HEK293 (cell line): ENCODE measurements around the gene CHI3L2.

Experiments
- CTCF ChIA-PET: fragments of 350-600 bp; formaldehyde crosslinking; extraction: SDS; loops from one replicate; lab custom pipeline; 2021; ENCODE audit warnings: antibody characterized with exemption; lab: Yijun Ruan, JAX
- POLR2A ChIA-PET: fragments of 300-600 bp; formaldehyde crosslinking; extraction: SDS; loops from one replicate; lab custom pipeline; 2020; ENCODE audit warnings: antibody characterized with exemption, inconsistent platforms; lab: Yijun Ruan, JAX
- H3K27ac ChIP-seq: fragments of 200-500 bp; sonication (Bioruptor generic); 2 replicates; pipeline ENCODE4 v1.5.1; 2014; ENCODE audit warnings: low read depth, low read length, control low read depth, inconsistent platforms; ENCODE audit errors: extremely low read depth
- H3K36me3 ChIP-seq, 2 experiments: fragments of 200-500 bp in 1 of 2; sonication (Bioruptor generic) in 1 of 2; 1 replicate in 1 of 2; 2 replicates in 1 of 2; pipeline ENCODE4 v1.5.1; 2014 to 2017; ENCODE audit warnings: inconsistent platforms in 2 of 2, low read length in 2 of 2; ENCODE audit not compliant: control insufficient read depth in 2 of 2, insufficient read depth in 1 of 2
- H3K4me1 ChIP-seq: fragments of 200-500 bp; sonication (Bioruptor generic); 2 replicates; pipeline ENCODE4 v1.5.1; 2014; ENCODE audit warnings: mild to moderate bottlenecking, low read length, inconsistent platforms; ENCODE audit not compliant: control insufficient read depth, insufficient read depth
- H3K4me3 ChIP-seq: 2 replicates; pipeline ENCODE4 v1.5.1; 2011; ENCODE audit warnings: low read depth, mild to moderate bottlenecking, control low read depth, low read length, moderate library complexity
- H3K9me3 ChIP-seq: fragments of 200-500 bp; sonication (Bioruptor generic); 2 replicates; pipeline ENCODE4 v1.5.1; 2014; ENCODE audit warnings: low read depth, low read length, inconsistent platforms; ENCODE audit not compliant: control insufficient read depth, insufficient read depth
- FEZF1 ChIP-seq: fragments of 450-650 bp; formaldehyde crosslinking; IDR thresholded peaks from 2 replicates; pipeline ENCODE4 v1.5.1; 2016; ENCODE audit warnings: missing biosample characterization, missing genetic modification characterization
- OVOL3 ChIP-seq: fragments of 450-650 bp; formaldehyde crosslinking; IDR thresholded peaks from 2 replicates; pipeline ENCODE4 v1.5.1; 2016; ENCODE audit warnings: missing biosample characterization, missing genetic modification characterization
- REST ChIP-seq: fragments of 450-650 bp; formaldehyde crosslinking; IDR thresholded peaks from 2 replicates; pipeline ENCODE4 v1.5.1; 2016; ENCODE audit warnings: missing biosample characterization, missing genetic modification characterization
- SP3 ChIP-seq: fragments of 450-650 bp; formaldehyde crosslinking; IDR thresholded peaks from 2 replicates; pipeline ENCODE4 v1.5.1; 2016; ENCODE audit warnings: missing biosample characterization, missing genetic modification characterization
- ZBTB1 ChIP-seq: fragments of 450-650 bp; formaldehyde crosslinking; IDR thresholded peaks from 2 replicates; pipeline ENCODE4 v1.5.1; 2016; ENCODE audit warnings: missing biosample characterization, missing genetic modification characterization
- ZBTB17 ChIP-seq: fragments of 450-650 bp; formaldehyde crosslinking; IDR thresholded peaks from 2 replicates; pipeline ENCODE4 v1.5.1; 2016; ENCODE audit warnings: missing biosample characterization, missing genetic modification characterization
- ZBTB48 ChIP-seq: fragments of 450-650 bp; formaldehyde crosslinking; IDR thresholded peaks from 2 replicates; pipeline ENCODE4 v1.5.1; 2016; ENCODE audit warnings: missing biosample characterization, missing genetic modification characterization
- ZBTB7A ChIP-seq: fragments of 450-650 bp; formaldehyde crosslinking; IDR thresholded peaks from 2 replicates; pipeline ENCODE4 v1.5.1; 2016; ENCODE audit warnings: low read depth, missing biosample characterization, missing genetic modification characterization
- ZFHX2 ChIP-seq: fragments of 450-650 bp; formaldehyde crosslinking; conservative IDR thresholded peaks from 2 replicates; pipeline ENCODE4 v1.5.1; 2016; ENCODE audit warnings: missing biosample characterization, missing genetic modification characterization
- ZFP41 ChIP-seq: fragments of 450-650 bp; formaldehyde crosslinking; IDR thresholded peaks from 2 replicates; pipeline ENCODE4 v1.5.1; 2016; ENCODE audit warnings: missing biosample characterization, missing genetic modification characterization, borderline replicate concordance
- ZNF184 ChIP-seq: fragments of 450-650 bp; IDR thresholded peaks from 2 replicates; pipeline ENCODE4 v1.5.1; 2018; ENCODE audit warnings: missing biosample characterization, mild to moderate bottlenecking, missing genetic modification characterization
- ZNF223 ChIP-seq: fragments of 450-650 bp; formaldehyde crosslinking; IDR thresholded peaks from 2 replicates; pipeline ENCODE4 v1.5.1; 2016; ENCODE audit warnings: missing biosample characterization, missing genetic modification characterization
- ZNF280C ChIP-seq: fragments of 450-650 bp; formaldehyde crosslinking; IDR thresholded peaks from 2 replicates; pipeline ENCODE4 v1.5.1; 2016; ENCODE audit warnings: missing biosample characterization, missing genetic modification characterization
- ZNF302 ChIP-seq: fragments of 450-650 bp; formaldehyde crosslinking; IDR thresholded peaks from 2 replicates; pipeline ENCODE4 v1.5.1; 2016; ENCODE audit warnings: missing biosample characterization, missing genetic modification characterization, low read depth
- ZNF362 ChIP-seq: fragments of 450-650 bp; formaldehyde crosslinking; IDR thresholded peaks from 2 replicates; pipeline ENCODE4 v1.5.1; 2016; ENCODE audit warnings: missing biosample characterization, missing genetic modification characterization
- ZNF530 ChIP-seq: fragments of 450-650 bp; formaldehyde crosslinking; IDR thresholded peaks from 2 replicates; pipeline ENCODE4 v1.5.1; 2016; ENCODE audit warnings: low read depth, missing biosample characterization, missing genetic modification characterization
- ZNF544 ChIP-seq: fragments of 450-650 bp; formaldehyde crosslinking; IDR thresholded peaks from 2 replicates; pipeline ENCODE4 v1.5.0; 2017; ENCODE audit warnings: missing biosample characterization, missing genetic modification characterization
- ZNF561 ChIP-seq: fragments of 450-650 bp; IDR thresholded peaks from 2 replicates; pipeline ENCODE4 v1.5.1; 2018; ENCODE audit warnings: missing biosample characterization, missing genetic modification characterization, borderline replicate concordance
- ZNF600 ChIP-seq: fragments of 450-650 bp; formaldehyde crosslinking; IDR thresholded peaks from 2 replicates; pipeline ENCODE4 v1.5.1; 2016; ENCODE audit warnings: missing biosample characterization, missing genetic modification characterization
- ZNF610 ChIP-seq: fragments of 450-650 bp; formaldehyde crosslinking; IDR thresholded peaks from 2 replicates; pipeline ENCODE4 v1.5.1; 2016; ENCODE audit warnings: missing biosample characterization, missing genetic modification characterization, borderline replicate concordance
- ZNF664 ChIP-seq: fragments of 450-650 bp; formaldehyde crosslinking; IDR thresholded peaks from 2 replicates; pipeline ENCODE4 v1.5.1; 2016; ENCODE audit warnings: missing biosample characterization, missing genetic modification characterization
- ZNF768 ChIP-seq: fragments of 450-650 bp; formaldehyde crosslinking; IDR thresholded peaks from 2 replicates; pipeline ENCODE4 v1.5.1; 2018; ENCODE audit warnings: missing biosample characterization, mild to moderate bottlenecking, missing genetic modification characterization
- ZNF777 ChIP-seq: fragments of 450-650 bp; formaldehyde crosslinking; IDR thresholded peaks from 2 replicates; pipeline ENCODE4 v1.5.1; 2017; ENCODE audit warnings: missing biosample characterization, missing genetic modification characterization, borderline replicate concordance
- ZSCAN18 ChIP-seq: fragments of 450-650 bp; formaldehyde crosslinking; IDR thresholded peaks from 2 replicates; pipeline ENCODE4 v1.5.1; 2016; ENCODE audit warnings: missing biosample characterization, missing genetic modification characterization
- ZXDB ChIP-seq: fragments of 450-650 bp; formaldehyde crosslinking; IDR thresholded peaks from 2 replicates; pipeline ENCODE4 v1.5.1; 2016; ENCODE audit warnings: missing biosample characterization, missing genetic modification characterization

The CHI3L2 gene

GRCh38 chr1:111232134-111232533 is 4.6 kb downstream of the CHI3L2 start:
- TF ChIP-seq ZBTB48 (tag by site-specific recombination) (no peak), ZNF184 (tag by site-specific recombination) (no peak), ZNF777 (tag by site-specific recombination) (no peak), ZNF561 (tag by site-specific recombination) (no peak), ZXDB (tag by site-specific recombination) (no peak), ZNF530 (tag by site-specific recombination) (no peak), ZNF302 (tag by site-specific recombination) (no peak), ZFP41 (tag by site-specific recombination) (no peak), REST (tag by site-specific recombination) (no peak), ZBTB1 (tag by site-specific recombination) (no peak), ZBTB7A (no peak), ZNF223 (tag by site-specific recombination) (no peak)
- POLR2A ChIA-PET: no interaction called here
- no peaks in the 10 kb centered on the region for H3K4me1 ChIP-seq
- CTCF ChIA-PET: interaction anchor here (1.1 kb wide), 1 partner anchor 9 kb away, joined by 3 read pairs; no protein-coding TSS in a partner anchor
- no peaks in the 10 kb centered on the region for H3K36me3 ChIP-seq
- H3K27ac ChIP-seq: no peak overlapping the region
- H3K4me3 ChIP-seq: no peak overlapping the region
- no peaks in the 10 kb centered on the region for H3K9me3 ChIP-seq

- CTCF ChIA-PET: no interaction called here
- Histone ChIP-seq H3K4me3 (no peak overlapping the region), H3K4me1 (no peaks in the 10 kb centered on the region), H3K36me3 (no peaks in the 10 kb centered on the region), H3K9me3 (no peaks in the 10 kb centered on the region), H3K27ac (no peak overlapping the region)
- POLR2A ChIA-PET: no interaction called here
- TF ChIP-seq ZNF768 (tag by site-specific recombination): no peak
- no peak for TF ChIP-seq ZFHX2 (tag by site-specific recombination)
- TF ChIP-seq ZNF280C (tag by site-specific recombination): no peak
These were observed 6.7 kb downstream of the CHI3L2 start for GRCh38 chr1:111234258-111234657.

GRCh38 chr1:111234866-111235265 is 7.4 kb downstream of the CHI3L2 start:
- Histone ChIP-seq H3K27ac (no peak overlapping the region), H3K36me3 (no peaks in the 10 kb centered on the region), H3K4me3 (no peak overlapping the region), H3K4me1 (no peaks in the 10 kb centered on the region), H3K9me3 (no peaks in the 10 kb centered on the region)
- ChIA-PET POLR2A (no interaction called here), CTCF (interaction anchor here (0.9 kb wide), 1 partner anchor 165 kb away, joined by 3 read pairs; no protein-coding TSS in a partner anchor)
- no peak for TF ChIP-seq ZNF362 (tag by site-specific recombination)
- no peak for TF ChIP-seq ZNF664 (tag by site-specific recombination)
- no peak for TF ChIP-seq FEZF1
- TF ChIP-seq OVOL3 (tag by site-specific recombination): no peak
- TF ChIP-seq ZBTB17 (tag by site-specific recombination): no peak
- TF ChIP-seq ZSCAN18 (tag by site-specific recombination): no peak
- no peak for TF ChIP-seq ZNF610 (tag by site-specific recombination)
- no peak for TF ChIP-seq ZNF544 (tag by site-specific recombination)
- no peak for TF ChIP-seq SP3 (tag by site-specific recombination)
- TF ChIP-seq ZNF600 (tag by site-specific recombination): no peak
